Measurements from ENCODE around the gene CCDC7. TPM values are rescaled to one million over a fixed set of nuclear protein-coding genes. Genes with fewer than 3 reads are reported as not detected.

CCDC7 gene
- total and polyA plus RNA-seq, 5 experiments from 2014 or later: 8.9 to 94.5 (median 26.0) TPM

DNA sequence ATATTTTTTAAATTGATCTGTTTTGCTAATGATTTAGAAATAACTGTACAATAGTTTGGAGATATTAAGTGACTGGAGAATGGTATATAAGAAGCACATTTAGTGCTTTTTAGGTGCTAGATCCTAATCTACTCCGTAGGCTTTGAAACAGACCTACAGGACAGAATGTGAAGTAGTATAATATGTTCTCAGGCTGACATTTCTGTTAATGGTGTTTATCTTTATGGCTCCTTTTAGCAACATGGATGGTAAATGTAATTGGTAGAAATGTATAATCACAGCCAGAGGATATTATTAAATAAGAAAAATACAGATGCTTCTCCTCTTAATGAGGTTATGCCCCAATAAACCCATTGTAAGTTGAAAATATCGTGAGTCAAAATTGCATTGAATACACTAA is 30.6 kb upstream of the CCDC7 start:
- POLR2A ChIA-PET: no interaction called here
- ATAC-seq: no peak

DNA sequence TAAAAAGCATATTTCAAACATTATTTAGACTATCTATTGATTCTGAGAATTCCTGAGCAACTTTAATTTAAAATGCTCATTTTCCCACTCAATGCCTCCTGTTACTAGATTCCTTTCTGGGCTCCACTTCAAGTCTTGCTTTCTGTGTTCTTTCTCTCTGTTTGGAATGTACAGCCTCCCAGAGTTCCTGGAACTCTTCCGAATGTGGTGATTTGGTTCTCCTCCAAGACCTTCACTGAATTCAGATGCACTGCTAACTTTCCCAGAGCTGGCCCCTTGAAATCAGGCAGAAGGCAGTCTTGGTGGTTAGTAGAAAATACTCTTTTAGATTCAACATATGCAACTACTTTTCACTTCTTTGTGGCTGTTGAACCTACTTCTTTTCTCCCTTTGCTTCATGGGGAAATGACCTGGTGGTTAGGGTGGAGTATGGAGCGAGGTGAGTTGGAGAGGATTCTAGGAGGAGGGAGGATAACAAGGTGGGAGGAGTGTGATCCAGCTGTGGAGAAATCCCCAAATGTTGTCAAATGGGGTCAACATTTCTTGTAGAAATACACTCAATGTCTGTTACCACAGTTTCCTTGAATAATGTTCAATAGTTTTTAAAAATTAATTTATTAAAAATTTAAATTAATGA is 27.9 kb upstream of the CCDC7 start:
- POLR2A ChIA-PET: no interaction called here
- peaks cover 0 to 5% (median 0%) of the 10 kb centered on the region in 3 donors for H3K36me3 Mint-ChIP-seq
- no peak overlapping the region for H3K4me3 Mint-ChIP-seq
- H3K27me3 Mint-ChIP-seq: no peaks in the 10 kb centered on the region
- no peak for ATAC-seq
- H3K9me3 Mint-ChIP-seq: peaks cover 0 to 8% (median 0%) of the 10 kb centered on the region in 9 donors
- DNase-seq: no peak
- peaks cover 0 to 4% (median 0%) of the 10 kb centered on the region in 4 donors for H3K4me1 Mint-ChIP-seq
- no peak overlapping the region for H3K27ac Mint-ChIP-seq

More for the DNA sequence above, 30.6 kb upstream of the CCDC7 start:
- H3K36me3 Mint-ChIP-seq: no peaks in the 10 kb centered on the region
- no peak for DNase-seq
- peaks cover 0 to 3% (median 0%) of the 10 kb centered on the region in 9 donors for H3K9me3 Mint-ChIP-seq
- no peak overlapping the region for H3K27ac Mint-ChIP-seq
- H3K27me3 Mint-ChIP-seq: no peaks in the 10 kb centered on the region
- peaks cover 0 to 4% (median 0%) of the 10 kb centered on the region in 4 donors for H3K4me1 Mint-ChIP-seq
- no peak overlapping the region for H3K4me3 Mint-ChIP-seq

DNA sequence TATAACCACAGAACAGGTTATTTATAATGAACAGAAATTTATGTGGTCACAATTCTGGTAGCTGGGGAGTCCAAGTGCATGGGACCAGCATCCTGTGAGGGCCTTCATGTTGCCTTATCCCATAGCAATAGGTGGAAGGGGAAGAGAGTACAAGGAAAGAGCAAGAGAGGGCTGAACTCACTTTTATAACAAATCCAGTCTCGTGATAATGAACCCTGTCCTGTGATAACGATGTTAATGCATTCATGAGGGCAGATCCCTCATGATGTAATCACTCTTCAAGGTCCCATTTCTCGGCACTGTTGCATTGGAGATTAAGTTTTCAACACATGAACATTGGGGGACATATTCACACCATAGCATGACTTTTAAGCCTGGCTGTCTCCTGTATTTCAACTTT is 27.4 kb upstream of the CCDC7 start:
- DNase-seq (no peak), ATAC-seq (no peak)
- H3K9me3 Mint-ChIP-seq: peaks cover 0 to 13% (median 2%) of the 10 kb centered on the region in 9 donors
- POLR2A ChIA-PET: no interaction called here
- H3K27ac Mint-ChIP-seq: no peak overlapping the region
- H3K4me1 Mint-ChIP-seq: peaks cover 0 to under 1% (median 0%) of the 10 kb centered on the region in 4 donors
- no peaks in the 10 kb centered on the region for H3K27me3 Mint-ChIP-seq
- no peak overlapping the region for H3K4me3 Mint-ChIP-seq
- peaks cover 0 to 5% (median 5%) of the 10 kb centered on the region in 3 donors for H3K36me3 Mint-ChIP-seq

DNA sequence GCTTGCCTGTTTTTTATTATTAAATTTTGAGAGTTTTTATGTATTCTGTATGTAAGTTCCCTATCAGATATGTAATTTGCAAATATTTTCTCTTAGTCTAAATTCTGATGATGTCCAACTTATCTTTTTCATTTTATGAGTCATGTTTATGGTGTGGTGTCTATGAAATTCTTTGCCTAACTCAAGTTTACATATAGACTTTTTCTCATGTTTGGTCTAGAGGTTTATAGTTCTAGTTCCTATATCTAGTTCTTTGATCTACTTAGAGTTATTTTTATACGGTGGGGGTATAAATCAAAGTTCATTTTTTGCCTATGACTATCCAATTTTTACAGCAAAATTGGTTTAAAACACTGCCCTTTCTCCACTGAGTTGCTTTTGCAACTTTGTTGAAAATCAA is 26.3 kb upstream of the CCDC7 start:
- no peak overlapping the region for H3K4me3 Mint-ChIP-seq
- peaks cover 0 to 24% (median 4%) of the 10 kb centered on the region in 9 donors for H3K9me3 Mint-ChIP-seq
- ATAC-seq (no peak), DNase-seq (no peak)
- no peak overlapping the region for H3K27ac Mint-ChIP-seq
- no peaks in the 10 kb centered on the region for H3K4me1 Mint-ChIP-seq
- no peaks in the 10 kb centered on the region for H3K27me3 Mint-ChIP-seq
- POLR2A ChIA-PET: no interaction called here
- peaks cover 0 to 15% (median 8%) of the 10 kb centered on the region in 3 donors for H3K36me3 Mint-ChIP-seq

DNA sequence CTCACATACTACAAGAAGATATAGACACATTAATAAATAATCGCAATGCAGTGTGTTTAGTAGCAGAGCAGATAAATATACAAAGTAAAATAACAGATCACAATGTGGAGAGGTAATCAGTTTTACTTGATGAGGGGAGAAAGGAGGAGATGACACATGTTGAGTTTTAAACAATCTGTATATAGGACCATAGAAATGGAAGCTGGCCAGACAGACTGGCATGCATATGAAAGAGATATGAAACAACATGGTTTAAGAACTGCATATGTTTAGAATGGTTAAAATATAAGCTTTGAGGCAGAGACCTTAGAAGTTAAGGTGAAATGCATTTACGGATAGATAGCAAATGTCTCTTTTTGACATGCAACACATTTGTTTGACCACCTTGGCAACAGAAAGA is 19.8 kb upstream of the CCDC7 start:
- ATAC-seq (no peak), DNase-seq (no peak)
- H3K4me3 Mint-ChIP-seq: no peak overlapping the region
- peaks cover 0 to 27% (median 4%) of the 10 kb centered on the region in 9 donors for H3K9me3 Mint-ChIP-seq
- POLR2A ChIA-PET: no interaction called here
- H3K36me3 Mint-ChIP-seq: peaks cover 0 to 23% (median 8%) of the 10 kb centered on the region in 3 donors
- H3K27ac Mint-ChIP-seq: no peak overlapping the region
- no peaks in the 10 kb centered on the region for H3K27me3 Mint-ChIP-seq
- H3K4me1 Mint-ChIP-seq: peaks cover 0 to 3% (median 0%) of the 10 kb centered on the region in 4 donors

DNA sequence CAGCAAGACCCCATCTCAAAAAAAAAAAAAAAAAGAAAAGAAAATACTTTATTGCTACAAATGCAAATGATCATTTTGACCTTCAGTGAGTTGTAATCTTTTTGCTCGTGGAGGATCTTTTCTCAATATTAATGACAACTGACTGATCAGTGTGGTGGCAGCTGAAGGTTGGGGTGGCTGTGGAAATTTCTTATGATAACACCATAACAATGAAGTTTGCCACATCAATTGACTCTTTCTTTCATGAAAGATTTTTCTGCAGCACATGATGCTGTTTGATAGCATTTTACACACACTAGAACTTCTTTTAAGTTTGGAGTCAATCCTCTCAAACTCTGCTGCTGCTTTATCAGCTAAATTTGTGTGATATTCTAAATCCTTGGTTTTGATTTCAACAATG is 12.4 kb upstream of the CCDC7 start:
- H3K4me3 Mint-ChIP-seq: peak overlapping the region in 3 of 10 donors; percentile 25 to 47 (median 46)
- POLR2A ChIA-PET: interaction anchor here (0.7 kb wide), 1 partner anchor 40 kb away, joined by 5 read pairs; no protein-coding TSS in a partner anchor
- DNase-seq: peak in 3 of 10 donors; percentile 16 to 47 (median 44)
- H3K27ac Mint-ChIP-seq: peak overlapping the region in 3 of 10 donors; percentile 34 to 70 (median 47)
- peaks cover 7 to 26% (median 16%) of the 10 kb centered on the region in 4 donors for H3K4me1 Mint-ChIP-seq
- H3K9me3 Mint-ChIP-seq: peaks cover 0 to 4% (median 0%) of the 10 kb centered on the region in 9 donors
- H3K27me3 Mint-ChIP-seq: peaks cover 0 to 9% (median 0%) of the 10 kb centered on the region in 5 donors
- peak; percentile 50 to 52 for ATAC-seq
- peaks cover 0 to 5% (median 0%) of the 10 kb centered on the region in 3 donors for H3K36me3 Mint-ChIP-seq

DNA sequence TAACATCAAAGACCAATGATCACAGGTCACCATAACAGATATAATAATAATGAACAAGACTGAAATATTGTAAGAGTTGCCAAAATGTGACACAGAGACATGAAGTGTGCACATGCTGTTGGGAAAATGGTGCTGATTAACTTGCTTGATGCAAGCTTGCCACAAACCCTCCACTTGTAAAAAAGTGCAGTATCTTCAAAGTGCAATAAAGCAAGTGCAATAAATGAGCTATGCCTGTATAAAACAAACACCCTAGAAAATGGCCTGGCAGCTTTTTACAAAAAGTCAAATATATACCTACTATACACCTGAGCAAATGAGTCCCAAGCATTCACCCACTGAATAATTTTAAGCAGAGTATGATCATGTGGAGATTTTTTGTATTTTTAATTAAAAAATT is 9.7 kb upstream of the CCDC7 start:
- ATAC-seq (no peak), DNase-seq (no peak)
- no peak overlapping the region for H3K4me3 Mint-ChIP-seq
- POLR2A ChIA-PET: interaction anchor here (1.4 to 2.9 kb wide), 2 partner anchors 9 to 58 kb away, joined by 3 to 11 read pairs; partner anchors contain the start of gene CCDC7
- peaks cover 0 to 4% (median 0%) of the 10 kb centered on the region in 9 donors for H3K9me3 Mint-ChIP-seq
- H3K27me3 Mint-ChIP-seq: peaks cover 0 to 18% (median 0%) of the 10 kb centered on the region in 5 donors
- no peak overlapping the region for H3K27ac Mint-ChIP-seq
- peaks cover 7 to 26% (median 16%) of the 10 kb centered on the region in 4 donors for H3K4me1 Mint-ChIP-seq
- peaks cover 0 to 3% (median 0%) of the 10 kb centered on the region in 3 donors for H3K36me3 Mint-ChIP-seq

DNA sequence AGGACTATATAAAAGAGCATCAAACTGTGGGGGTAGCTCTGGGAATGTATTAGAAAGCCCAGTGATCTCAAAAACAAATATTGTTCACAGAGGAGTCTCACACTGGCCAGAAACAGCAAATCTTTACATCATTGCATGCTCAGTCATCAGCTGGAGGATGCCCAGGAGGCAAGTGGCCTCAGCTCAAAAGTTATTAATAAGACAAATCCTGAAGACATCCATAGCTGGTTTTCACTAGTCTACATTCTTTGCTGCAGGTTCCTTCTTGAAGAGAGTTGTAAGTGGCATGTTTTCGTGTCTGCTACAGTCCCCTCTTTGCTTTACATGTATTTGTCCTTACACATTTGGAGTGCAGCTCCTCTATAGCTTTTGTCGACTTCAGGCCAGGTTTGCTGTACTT is 8.6 kb upstream of the CCDC7 start:
- no peak overlapping the region for H3K4me3 Mint-ChIP-seq
- no peak for ATAC-seq
- H3K36me3 Mint-ChIP-seq: peaks cover 0 to 1% (median 0%) of the 10 kb centered on the region in 3 donors
- peaks cover 7 to 26% (median 16%) of the 10 kb centered on the region in 4 donors for H3K4me1 Mint-ChIP-seq
- peaks cover 0 to 4% (median 0%) of the 10 kb centered on the region in 9 donors for H3K9me3 Mint-ChIP-seq
- peaks cover 0 to 18% (median 0%) of the 10 kb centered on the region in 5 donors for H3K27me3 Mint-ChIP-seq
- POLR2A ChIA-PET: interaction anchor here (1.4 to 2.9 kb wide), 2 partner anchors 8 to 59 kb away, joined by 3 to 11 read pairs; partner anchors contain the start of gene CCDC7
- no peak overlapping the region for H3K27ac Mint-ChIP-seq
- DNase-seq: no peak

DNA sequence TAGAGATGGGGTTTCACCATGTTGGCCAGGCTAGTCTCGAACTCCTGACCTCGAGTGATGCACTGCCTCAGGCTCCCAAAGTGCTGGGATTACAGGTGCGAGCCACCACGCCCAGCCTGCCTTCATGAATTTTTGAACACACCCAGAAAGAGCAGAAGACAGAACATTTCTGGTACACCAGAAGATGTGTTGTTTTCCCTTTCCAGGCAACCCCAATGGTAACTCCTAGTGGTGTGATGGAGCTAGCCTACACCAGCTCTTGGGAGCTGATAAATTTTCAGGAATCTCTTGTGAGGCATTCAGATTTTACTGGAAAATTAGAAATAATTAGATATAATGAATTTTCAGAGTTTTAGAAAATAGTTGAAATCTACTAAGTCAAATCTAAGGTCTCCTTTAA is 904 bp upstream of the CCDC7 start:
- H3K4me3 Mint-ChIP-seq: peak overlapping the region; percentile 25 to 98 (median 94)
- ATAC-seq: no peak
- peaks cover 0 to 1% (median 0%) of the 10 kb centered on the region in 3 donors for H3K36me3 Mint-ChIP-seq
- POLR2A ChIA-PET: interaction anchor here (0.7 to 2.7 kb wide), 21 partner anchors 9 to 694 kb away, joined by 3 to 64 read pairs (median 5); partner anchors contain the start of genes EPC1 and ITGB1
- H3K27me3 Mint-ChIP-seq: peaks cover 0 to 7% (median 0%) of the 10 kb centered on the region in 5 donors
- DNase-seq: no peak
- peaks cover 6 to 17% (median 11%) of the 10 kb centered on the region in 4 donors for H3K4me1 Mint-ChIP-seq
- H3K27ac Mint-ChIP-seq: peak overlapping the region in 8 of 10 donors; percentile 62 to 99 (median 99)
- no peaks in the 10 kb centered on the region for H3K9me3 Mint-ChIP-seq

DNA sequence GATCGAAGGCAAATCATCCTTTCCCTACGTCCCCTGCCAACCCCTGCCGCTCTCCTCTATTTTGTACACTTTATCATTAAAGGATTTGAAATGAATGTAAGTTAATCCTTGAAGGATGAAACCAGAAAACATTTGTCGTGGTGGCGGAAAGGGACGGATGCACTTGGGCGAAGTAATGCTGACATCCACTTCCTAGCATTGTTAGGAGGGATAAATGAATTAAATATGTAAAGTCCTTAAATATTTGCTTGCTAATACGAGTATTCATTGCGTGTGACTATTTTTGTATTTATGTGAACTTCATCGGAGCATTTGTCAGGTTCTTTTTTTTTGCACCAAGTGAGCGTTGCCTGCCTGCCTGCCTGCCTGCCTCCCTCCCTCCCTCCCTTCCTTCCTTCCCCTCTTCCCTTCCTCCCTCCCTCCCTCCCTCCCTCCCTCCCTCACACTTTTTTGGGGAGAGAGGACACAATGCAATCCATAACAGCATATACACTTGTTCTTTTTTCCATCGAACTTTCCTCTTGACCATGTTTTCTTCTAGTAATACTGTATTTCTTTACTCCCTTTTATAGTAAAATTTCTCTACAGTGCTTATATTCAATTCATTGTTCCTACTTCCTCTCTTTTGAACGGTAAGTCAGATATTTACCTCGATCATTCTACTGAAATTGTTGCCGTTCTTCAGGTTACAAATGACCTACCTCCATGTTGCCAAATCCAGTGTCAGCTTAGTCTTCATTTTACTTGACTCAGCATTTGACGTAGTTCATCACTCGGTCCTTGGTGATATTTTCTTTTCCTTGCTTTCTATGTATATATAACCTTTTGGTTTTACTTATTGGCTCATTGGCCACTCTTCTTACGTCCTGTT is 831 bp downstream of the CCDC7 start:
- POLR2A ChIA-PET: interaction anchor here (0.6 to 2.7 kb wide), 13 partner anchors 10 to 693 kb away, joined by 4 to 64 read pairs (median 7); partner anchors contain the start of genes EPC1 and ITGB1
- peaks cover 0 to 2% (median 0%) of the 10 kb centered on the region in 5 donors for H3K27me3 Mint-ChIP-seq
- H3K4me3 Mint-ChIP-seq: peak overlapping the region; percentile 83 to 98 (median 95)
- H3K36me3 Mint-ChIP-seq: peaks cover 0 to 7% (median 5%) of the 10 kb centered on the region in 3 donors
- DNase-seq (peak in 1 of 10 donors; percentile 14), ATAC-seq (peak in 1 of 2 donors; percentile 5)
- H3K27ac Mint-ChIP-seq: peak overlapping the region; percentile 98 to 100 (median 99)
- peaks cover 7 to 19% (median 13%) of the 10 kb centered on the region in 4 donors for H3K4me1 Mint-ChIP-seq
- no peaks in the 10 kb centered on the region for H3K9me3 Mint-ChIP-seq

DNA sequence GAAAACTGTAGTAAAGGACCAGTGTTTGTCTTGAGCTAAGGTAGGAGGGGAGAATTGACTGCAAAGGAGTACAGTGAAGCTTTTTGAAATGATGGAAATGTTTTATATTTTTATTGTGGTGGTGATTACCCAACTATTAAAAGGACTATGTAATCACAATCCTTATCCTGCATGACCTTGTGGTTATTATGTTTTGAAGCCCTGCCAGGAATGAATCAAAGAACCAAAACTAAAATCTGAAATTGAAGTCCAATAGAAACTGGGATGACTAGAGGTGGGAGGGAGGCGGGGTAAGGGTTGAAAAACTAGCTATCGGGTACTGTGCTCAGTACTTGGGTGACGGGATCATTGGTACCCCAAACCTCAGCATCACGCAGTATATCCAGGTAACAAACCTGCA is 8.2 kb downstream of the CCDC7 start:
- POLR2A ChIA-PET: interaction anchor here (0.6 to 1.0 kb wide), 2 partner anchors 9 to 156 kb away, joined by 3 to 4 read pairs; no protein-coding TSS in a partner anchor
- no peak overlapping the region for H3K4me3 Mint-ChIP-seq
- DNase-seq (no peak), ATAC-seq (no peak)
- no peak overlapping the region for H3K27ac Mint-ChIP-seq
- no peaks in the 10 kb centered on the region for H3K27me3 Mint-ChIP-seq
- no peaks in the 10 kb centered on the region for H3K9me3 Mint-ChIP-seq
- peaks cover 6 to 45% (median 43%) of the 10 kb centered on the region in 3 donors for H3K36me3 Mint-ChIP-seq
- H3K4me1 Mint-ChIP-seq: peaks cover 17 to 40% (median 25%) of the 10 kb centered on the region in 4 donors
